SKM-1 treated with dmso at 0.1 percent for 144 hours (cell line): Measurements from ENCODE around the gene CPSF3.

ENCODE experiments used
- DNase-seq: peaks from one replicate; lab custom pipeline; 2025; ENCODE audit not compliant: unreplicated experiment; lab: John Stamatoyannopoulos, UW

CPSF3 gene

DNA sequence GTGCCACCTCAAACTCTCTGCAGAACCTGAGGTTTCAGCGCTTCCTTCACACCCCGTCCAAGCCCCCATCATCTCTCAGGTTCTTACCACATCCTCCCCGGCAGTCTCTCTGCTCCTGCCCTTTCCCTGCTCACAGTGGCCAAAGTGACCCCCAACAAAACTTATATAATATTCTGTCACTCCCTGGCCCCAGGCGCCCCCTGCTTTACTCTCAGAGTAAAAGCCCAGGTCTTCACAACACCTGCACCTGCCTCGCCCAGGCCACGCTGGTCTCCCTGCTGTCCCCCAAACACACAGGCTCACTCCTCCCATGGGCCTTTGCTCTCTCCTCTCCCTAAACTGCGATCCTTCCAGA lies 6.5 kb upstream of the CPSF3 start:
- no peak for DNase-seq

DNA sequence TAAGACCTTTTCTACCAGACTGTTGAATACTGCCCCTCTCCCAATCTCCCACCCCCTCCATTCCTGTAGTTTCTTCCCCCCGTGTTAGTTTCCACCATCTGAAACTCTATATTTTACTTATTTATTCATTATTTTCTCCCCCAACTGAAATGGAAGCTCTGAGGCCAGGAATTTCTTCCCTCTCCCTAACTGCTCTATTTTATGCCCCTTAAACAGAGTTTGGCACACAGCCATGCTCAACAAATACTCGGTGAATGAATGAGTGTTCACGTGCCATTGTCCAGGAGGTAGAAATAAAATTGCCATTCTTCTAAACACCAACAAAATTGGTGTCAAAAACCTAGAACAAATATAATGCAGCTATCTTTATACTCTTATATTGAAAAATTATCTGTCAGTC lies 5.7 kb upstream of the CPSF3 start:
- DNase-seq = no peak

DNA sequence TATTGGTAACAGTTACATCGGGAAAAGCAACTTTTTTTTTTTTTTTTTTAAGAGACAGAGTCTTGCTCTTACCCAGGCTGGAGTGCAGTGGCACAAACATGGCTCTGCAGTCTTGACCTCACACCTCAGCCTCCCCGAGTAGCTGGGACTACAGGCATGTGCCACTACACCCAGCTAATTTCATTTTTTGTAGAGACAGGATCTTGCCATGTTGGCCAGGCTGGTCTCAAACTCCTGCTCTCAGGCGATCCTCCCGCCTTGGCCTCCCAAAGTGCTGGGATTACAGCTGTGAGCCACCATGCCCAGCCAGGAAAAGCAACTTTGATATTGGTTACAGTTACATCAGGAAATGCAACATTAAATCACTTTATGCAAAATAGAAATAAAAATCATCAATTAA lies 4.7 kb upstream of the CPSF3 start:
- no peak for DNase-seq

DNA sequence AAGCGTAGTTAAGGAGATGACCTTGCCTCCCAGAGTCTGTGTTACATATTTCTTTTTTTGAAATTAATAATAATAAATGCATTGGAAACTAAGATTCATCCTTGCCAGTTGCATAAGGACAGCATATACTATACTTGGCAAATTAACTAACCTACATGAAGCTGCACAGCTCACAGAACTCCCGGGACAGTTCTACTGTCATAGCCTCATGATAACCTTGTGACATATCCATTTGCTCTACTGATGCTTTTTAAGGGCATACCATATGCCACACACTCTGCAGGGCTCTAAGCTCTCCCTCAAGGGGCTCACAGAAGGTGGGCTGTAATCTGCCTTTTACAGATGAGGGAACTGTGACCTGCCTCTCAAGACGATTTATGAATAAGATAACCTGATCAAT lies 3.9 kb upstream of the CPSF3 start:
- no peak for DNase-seq

DNA sequence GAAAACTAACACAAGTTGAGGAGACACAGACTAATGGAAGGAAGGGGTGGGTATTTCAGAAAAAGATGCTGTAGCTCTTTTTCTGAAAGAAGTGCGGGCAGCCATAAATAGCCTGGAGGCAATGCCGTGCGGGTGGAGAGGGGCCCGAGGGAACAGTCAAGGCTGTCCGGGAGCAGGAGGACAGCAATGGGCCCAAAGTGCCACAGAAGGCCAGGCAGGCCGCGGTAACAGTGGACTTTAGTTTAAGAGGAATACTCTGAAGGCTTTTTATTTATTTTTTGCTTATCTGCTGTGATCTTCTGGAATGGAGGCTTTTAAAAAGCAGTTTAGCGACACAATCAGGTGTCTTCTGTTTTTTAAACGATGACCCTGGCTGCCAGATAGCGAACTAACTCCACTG lies 3.0 kb upstream of the CPSF3 start:
- DNase-seq = no peak

DNA sequence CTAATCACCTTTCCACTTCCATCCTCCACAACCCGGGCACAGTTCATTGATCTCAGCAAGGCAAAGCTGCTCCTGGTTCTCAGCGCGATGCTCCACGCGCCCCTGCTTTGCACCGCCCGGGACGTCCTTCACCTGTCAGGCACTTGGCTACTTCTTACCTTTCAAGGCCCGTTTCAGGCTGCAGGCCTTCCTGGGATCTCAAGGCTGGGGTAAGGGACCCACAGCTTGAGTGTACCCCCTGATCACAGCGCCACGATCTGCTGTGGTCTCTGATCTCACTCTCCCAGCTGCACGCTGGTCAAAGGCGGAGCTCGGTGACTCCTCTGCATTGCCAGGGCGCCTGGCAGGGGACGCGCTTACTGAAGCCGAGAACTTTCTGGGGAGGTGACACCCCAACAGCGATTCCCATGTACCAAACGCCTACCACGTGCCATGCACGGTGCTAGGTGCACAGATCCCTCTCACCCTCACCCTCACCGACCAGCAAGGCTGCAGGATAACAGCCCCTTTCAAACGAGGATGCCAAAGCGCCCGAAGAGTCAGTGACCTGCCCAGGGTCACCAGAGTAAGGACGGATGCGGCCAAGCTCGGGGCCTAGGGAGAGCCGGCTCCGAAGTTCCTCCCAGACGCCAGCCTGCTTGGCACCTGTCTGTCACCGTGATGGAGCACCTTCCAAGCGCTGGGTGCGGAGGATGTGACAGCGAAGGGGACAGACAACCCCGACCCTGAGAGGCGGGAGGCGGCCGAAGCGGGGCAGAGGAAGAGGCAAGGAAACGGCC lies 944 bp upstream of the CPSF3 start:
- no peak for DNase-seq

DNA sequence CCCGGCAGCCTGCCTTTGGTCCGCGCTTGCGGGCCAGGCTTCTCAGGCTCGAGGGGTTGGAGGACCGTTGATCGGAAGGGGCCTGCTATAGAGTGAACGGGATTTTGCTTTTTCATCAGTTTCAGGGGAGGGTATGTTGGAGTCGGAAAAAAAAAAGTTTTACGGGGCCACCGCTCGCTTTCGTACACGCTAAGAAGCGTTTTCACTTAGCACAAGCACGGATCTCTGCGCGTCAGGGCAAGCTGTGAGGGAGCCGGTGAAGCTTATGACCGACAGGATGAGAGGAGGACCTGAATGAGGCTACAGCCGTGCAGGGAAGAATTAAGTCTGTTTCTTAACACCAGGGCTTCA lies 443 bp downstream of the CPSF3 start:
- no peak for DNase-seq

DNA sequence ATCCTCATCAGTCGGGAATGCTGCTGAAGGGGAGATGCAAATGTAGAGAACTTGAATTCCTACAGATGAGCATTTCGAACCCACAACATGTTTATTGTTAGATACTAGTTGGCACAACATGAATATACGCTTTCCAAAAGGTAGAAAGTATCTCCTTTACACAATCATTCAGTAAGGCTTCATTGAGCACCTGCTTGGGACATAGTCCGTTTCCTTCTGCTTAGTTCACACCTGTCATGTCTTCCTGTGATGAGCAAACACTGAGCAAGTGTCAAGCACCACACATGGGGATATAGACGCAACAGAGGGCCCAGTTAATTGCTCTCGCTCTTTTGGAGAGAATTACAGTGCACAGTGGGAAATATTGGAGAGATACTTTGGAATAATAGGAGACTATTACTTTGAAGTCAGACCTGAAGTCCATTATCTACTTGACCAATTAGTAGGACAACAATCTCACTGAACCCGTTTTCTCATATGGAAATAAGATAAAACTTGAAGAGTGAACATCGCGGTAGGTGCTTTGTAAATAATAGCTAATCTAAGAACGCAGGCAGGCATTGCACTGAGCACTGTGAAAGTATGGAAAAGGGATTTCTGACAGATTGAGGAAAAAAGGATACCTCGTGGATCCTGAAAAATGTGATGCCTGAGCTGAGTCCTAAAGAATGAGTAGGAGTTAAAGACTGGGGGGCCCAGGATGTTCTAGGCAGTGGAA lies 1.2 kb downstream of the CPSF3 start:
- no peak for DNase-seq

DNA sequence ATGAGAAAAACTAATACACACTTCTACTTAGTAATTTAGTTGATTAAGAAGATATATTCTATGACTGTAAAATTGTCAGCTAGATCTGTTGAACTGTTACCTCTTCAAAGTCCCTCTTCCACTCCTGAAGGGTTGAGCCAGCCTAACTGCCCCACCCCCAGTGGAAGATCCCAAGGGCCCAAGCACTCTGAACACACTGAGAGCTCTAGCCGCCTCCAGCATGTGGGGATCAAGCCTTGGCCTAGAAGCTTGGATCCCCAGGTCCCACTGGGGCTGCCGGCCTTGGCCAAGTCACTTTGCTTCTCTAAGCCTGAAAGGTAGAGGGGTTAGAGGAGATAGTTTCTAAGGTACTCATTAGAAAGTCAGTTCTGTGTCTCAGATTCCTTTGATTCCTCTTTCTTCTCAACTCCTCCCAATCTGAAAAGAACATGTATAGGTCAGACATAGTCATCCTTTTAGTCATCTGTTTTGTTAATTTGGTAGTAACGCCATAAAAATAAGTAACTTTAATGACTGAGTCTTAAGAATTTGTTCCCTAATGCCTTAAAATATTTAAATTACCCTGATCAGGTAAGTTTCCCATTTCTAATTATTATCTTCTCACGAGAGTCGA lies 5.6 kb downstream of the CPSF3 start:
- no peak for DNase-seq

- DNase-seq = no peak
Measured at GRCh38 chr2:9430316-9431293, 7.2 kb downstream of the CPSF3 start.

DNA sequence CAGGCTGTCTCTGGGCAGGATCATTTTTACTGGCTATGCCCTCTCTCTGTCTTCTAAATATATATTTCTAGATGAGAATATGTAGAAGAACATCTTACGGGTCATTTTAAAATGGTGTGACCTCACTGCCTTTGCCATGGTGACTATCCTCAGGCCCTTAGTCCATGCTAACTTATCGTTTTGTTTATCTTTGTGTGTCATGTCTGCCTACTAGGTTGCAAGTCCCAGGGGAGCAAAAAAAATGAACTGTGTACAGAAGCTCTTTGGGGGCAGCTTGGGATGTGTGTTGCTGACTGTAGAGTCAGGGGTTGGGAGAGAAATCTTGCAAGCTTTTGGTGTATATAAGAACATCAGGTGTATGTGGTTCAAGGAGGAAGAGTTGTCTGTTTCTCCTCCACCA lies 11.0 kb downstream of the CPSF3 start:
- no peak for DNase-seq

GRCh38 chr2:9439536-9439935 lies 16.1 kb downstream of the CPSF3 start:
- DNase-seq = no peak

DNA sequence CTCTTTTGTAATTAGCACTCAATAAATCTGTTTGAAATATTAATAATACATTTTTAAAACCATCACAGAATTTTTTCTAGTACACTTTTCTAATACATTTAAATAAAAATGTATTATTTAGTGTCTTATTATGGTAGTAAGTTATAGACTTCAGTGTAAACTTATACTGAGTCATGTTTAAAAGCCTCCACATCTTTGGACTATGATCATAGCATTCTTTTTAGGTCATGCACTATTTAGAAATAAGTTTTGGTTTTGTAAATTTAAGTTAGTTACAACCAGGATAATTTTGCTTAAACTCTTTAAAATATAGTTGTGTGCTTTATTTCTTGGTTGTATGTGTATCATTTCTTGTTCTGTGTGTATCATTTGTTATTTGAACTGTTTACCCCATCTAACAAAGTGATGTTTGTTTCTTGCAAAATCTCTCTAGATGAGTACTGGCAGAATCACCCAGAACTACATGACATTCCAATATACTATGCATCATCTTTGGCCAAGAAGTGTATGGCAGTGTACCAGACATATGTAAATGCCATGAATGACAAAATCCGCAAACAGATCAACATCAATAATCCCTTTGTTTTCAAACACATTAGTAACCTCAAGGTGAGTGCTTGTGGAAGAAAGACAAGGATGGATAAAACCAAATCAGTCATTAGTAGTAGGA lies 16.7 kb downstream of the CPSF3 start:
- DNase-seq = no peak

GRCh38 chr2:9441556-9441955 lies 18.1 kb downstream of the CPSF3 start:
- no peak for DNase-seq

DNA sequence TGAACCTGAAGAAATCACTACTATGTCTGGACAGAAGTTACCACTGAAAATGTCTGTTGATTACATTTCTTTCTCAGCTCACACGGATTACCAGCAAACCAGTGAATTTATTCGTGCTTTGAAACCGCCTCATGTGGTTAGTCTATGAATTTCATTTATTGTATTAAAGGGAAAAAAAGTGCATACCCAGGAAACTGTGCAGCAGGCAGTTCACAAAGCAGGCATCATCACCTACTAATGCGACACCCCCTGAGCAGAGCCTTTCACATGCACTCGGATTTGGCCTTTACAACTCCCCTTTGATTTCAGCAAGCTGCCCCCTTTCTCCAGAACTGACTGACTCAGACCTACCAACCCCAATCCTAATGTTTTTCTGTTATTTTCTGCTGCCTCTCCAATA lies 20.1 kb downstream of the CPSF3 start:
- DNase-seq = no peak

DNA sequence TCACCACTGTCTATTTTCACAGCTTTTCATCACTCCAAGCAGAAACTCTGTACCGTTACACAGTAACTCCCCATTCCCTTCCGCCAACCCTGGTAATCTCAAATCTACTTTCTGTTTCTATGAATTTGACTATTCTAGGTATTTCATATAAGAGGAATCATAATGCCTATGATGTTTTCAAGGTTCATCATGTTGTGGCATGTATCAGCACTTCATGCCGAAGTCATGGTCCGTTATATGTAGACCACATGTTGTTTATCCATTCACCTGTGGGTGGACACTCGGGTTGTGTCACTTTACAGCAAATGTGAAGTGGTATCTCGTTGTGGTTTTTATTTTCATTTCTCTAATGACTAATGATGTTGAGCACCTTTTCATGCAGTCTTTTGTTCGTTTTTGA lies 21.6 kb downstream of the CPSF3 start:
- DNase-seq = no peak

GRCh38 chr2:9451231-9451630 lies 27.8 kb downstream of the CPSF3 start:
- DNase-seq = no peak

- no peak for DNase-seq
Measured at GRCh38 chr2:9460441-9461017, 37.1 kb downstream of the CPSF3 start.

- no peak for DNase-seq
Measured at GRCh38 chr2:9461079-9461478, 37.6 kb downstream of the CPSF3 start.

- DNase-seq = no peak
Measured at GRCh38 chr2:9462313-9462712, 38.9 kb downstream of the CPSF3 start.
